ENCODE measurements around the gene ATP2B3.
A peak's percentile ranks its signal among the peaks of the same experiment; 100 is the strongest.
"Not testable (repeated sequence)": the region's sequence is repeated elsewhere in the genome, so short reads cannot be mapped to it uniquely, and the experiment has no call there.

The ATP2B3 gene

GRCh38 chrX:153600032-153600373 is 82.6 kb downstream of the ATP2B3 start:
- DNase-seq (ENCODE audit: low read depth, low spot score) = no peak
- no peak overlapping the region for H3K27ac ChIP-seq (ENCODE audit: low read length)
- no peak overlapping the region; the same call in 1 of the 2 replicates for H3K4me3 ChIP-seq (ENCODE audit: low read length)
- WGBS (ENCODE audit: insufficient coverage, insufficient read length) = no CpG with 5 or more reads among the region's 2 CpGs
- no peaks in the 10 kb centered on the region; the same call in 1 of the 2 replicates for H3K4me1 ChIP-seq (ENCODE audit: control insufficient read depth, insufficient read depth, low read length)
- no peaks in the 10 kb centered on the region for H3K9me3 ChIP-seq (ENCODE audit: control insufficient read depth, insufficient read depth, low read length)
- no peaks in the 10 kb centered on the region for H3K36me3 ChIP-seq (ENCODE audit: control insufficient read depth, insufficient read depth, low read length)
- no peaks in the 10 kb centered on the region; the same call in 1 of the 2 replicates for H3K27me3 ChIP-seq (ENCODE audit: control insufficient read depth, insufficient read depth, low read length)

GRCh38 chrX:153600921-153601320 is 83.5 kb downstream of the ATP2B3 start:
- Histone ChIP-seq H3K36me3 (ENCODE audit: control insufficient read depth, insufficient read depth, low read length) (no peaks in the 10 kb centered on the region), H3K27me3 (ENCODE audit: control insufficient read depth, insufficient read depth, low read length) (no peaks in the 10 kb centered on the region; the same call in 1 of the 2 replicates), H3K27ac (ENCODE audit: low read length) (no peak overlapping the region), H3K4me1 (ENCODE audit: control insufficient read depth, insufficient read depth, low read length) (no peaks in the 10 kb centered on the region; the same call in 1 of the 2 replicates), H3K9me3 (ENCODE audit: control insufficient read depth, insufficient read depth, low read length) (no peaks in the 10 kb centered on the region), H3K4me3 (ENCODE audit: low read length) (no peak overlapping the region)
- WGBS (ENCODE audit: insufficient coverage, insufficient read length) = no CpG with 5 or more reads among the region's 7 CpGs
- DNase-seq (ENCODE audit: low read depth, low spot score) = no peak

GRCh38 chrX:153601511-153602110 is 84.2 kb downstream of the ATP2B3 start:
- WGBS (ENCODE audit: insufficient coverage, insufficient read length) = no CpG with 5 or more reads among the region's 12 CpGs
- Histone ChIP-seq H3K9me3 (ENCODE audit: control insufficient read depth, insufficient read depth, low read length) (no peaks in the 10 kb centered on the region), H3K36me3 (ENCODE audit: control insufficient read depth, insufficient read depth, low read length) (no peaks in the 10 kb centered on the region), H3K27me3 (ENCODE audit: control insufficient read depth, insufficient read depth, low read length) (no peaks in the 10 kb centered on the region; the same call in 1 of the 2 replicates), H3K27ac (ENCODE audit: low read length) (no peak overlapping the region), H3K4me3 (ENCODE audit: low read length) (no peak overlapping the region), H3K4me1 (ENCODE audit: control insufficient read depth, insufficient read depth, low read length) (no peaks in the 10 kb centered on the region)
- no peak for DNase-seq (ENCODE audit: low read depth, low spot score)

- Histone ChIP-seq H3K27me3 (ENCODE audit: control insufficient read depth, insufficient read depth, low read length) (no peaks in the 10 kb centered on the region; the same call in 1 of the 2 replicates), H3K4me3 (ENCODE audit: low read length) (no peak overlapping the region), H3K9me3 (ENCODE audit: control insufficient read depth, insufficient read depth, low read length) (no peaks in the 10 kb centered on the region), H3K36me3 (ENCODE audit: control insufficient read depth, insufficient read depth, low read length) (no peaks in the 10 kb centered on the region), H3K27ac (ENCODE audit: low read length) (no peak overlapping the region), H3K4me1 (ENCODE audit: control insufficient read depth, insufficient read depth, low read length) (no peaks in the 10 kb centered on the region)
- no peak for DNase-seq (ENCODE audit: low read depth, low spot score)
- WGBS (ENCODE audit: insufficient coverage, insufficient read length) = no CpG with 5 or more reads among the region's 3 CpGs
These were observed 85.2 kb downstream of the ATP2B3 start for GRCh38 chrX:153602601-153603000.

GRCh38 chrX:153603131-153603656 is 85.8 kb downstream of the ATP2B3 start:
- no peaks in the 10 kb centered on the region for H3K4me1 ChIP-seq (ENCODE audit: control insufficient read depth, insufficient read depth, low read length)

GRCh38 chrX:153604666-153605380 is 87.4 kb downstream of the ATP2B3 start:
- not testable (repeated sequence) for H3K4me1 ChIP-seq (ENCODE audit: control insufficient read depth, insufficient read depth, low read length); DNase-seq (ENCODE audit: low read depth, low spot score); H3K27ac ChIP-seq (ENCODE audit: low read length); H3K27me3 ChIP-seq (ENCODE audit: control insufficient read depth, insufficient read depth, low read length); H3K36me3 ChIP-seq (ENCODE audit: control insufficient read depth, insufficient read depth, low read length); H3K4me3 ChIP-seq (ENCODE audit: low read length); H3K9me3 ChIP-seq (ENCODE audit: control insufficient read depth, insufficient read depth, low read length)
- WGBS (ENCODE audit: insufficient coverage, insufficient read length) = no CpG with 5 or more reads among the region's 18 CpGs

More at GRCh38 chrX:153603131-153603656, 85.8 kb downstream of the ATP2B3 start:
- no peak overlapping the region for H3K4me3 ChIP-seq (ENCODE audit: low read length)
- no peak for DNase-seq (ENCODE audit: low read depth, low spot score)
- no peaks in the 10 kb centered on the region; the same call in 1 of the 2 replicates for H3K27me3 ChIP-seq (ENCODE audit: control insufficient read depth, insufficient read depth, low read length)
- no CpG with 5 or more reads among the region's 17 CpGs for WGBS (ENCODE audit: insufficient coverage, insufficient read length)
- H3K9me3 ChIP-seq (ENCODE audit: control insufficient read depth, insufficient read depth, low read length) = no peaks in the 10 kb centered on the region
- no peaks in the 10 kb centered on the region for H3K36me3 ChIP-seq (ENCODE audit: control insufficient read depth, insufficient read depth, low read length)
- H3K27ac ChIP-seq (ENCODE audit: low read length) = no peak overlapping the region

GRCh38 chrX:153606503-153606902 is 89.1 kb downstream of the ATP2B3 start:
- WGBS (ENCODE audit: insufficient coverage, insufficient read length) = no CpG with 5 or more reads among the region's 23 CpGs
- Histone ChIP-seq H3K27ac (ENCODE audit: low read length) (no peak overlapping the region), H3K27me3 (ENCODE audit: control insufficient read depth, insufficient read depth, low read length) (no peaks in the 10 kb centered on the region; the same call in 1 of the 2 replicates), H3K36me3 (ENCODE audit: control insufficient read depth, insufficient read depth, low read length) (no peaks in the 10 kb centered on the region), H3K4me3 (ENCODE audit: low read length) (no peak overlapping the region), H3K9me3 (ENCODE audit: control insufficient read depth, insufficient read depth, low read length) (no peaks in the 10 kb centered on the region), H3K4me1 (ENCODE audit: control insufficient read depth, insufficient read depth, low read length) (no peaks in the 10 kb centered on the region)
- DNase-seq (ENCODE audit: low read depth, low spot score) = no peak

- Histone ChIP-seq H3K27ac (ENCODE audit: low read length) (no peak overlapping the region), H3K4me1 (ENCODE audit: control insufficient read depth, insufficient read depth, low read length) (no peaks in the 10 kb centered on the region), H3K36me3 (ENCODE audit: control insufficient read depth, insufficient read depth, low read length) (no peaks in the 10 kb centered on the region), H3K27me3 (ENCODE audit: control insufficient read depth, insufficient read depth, low read length) (no peaks in the 10 kb centered on the region; the same call in 1 of the 2 replicates), H3K9me3 (ENCODE audit: control insufficient read depth, insufficient read depth, low read length) (no peaks in the 10 kb centered on the region), H3K4me3 (ENCODE audit: low read length) (no peak overlapping the region)
- no peak for DNase-seq (ENCODE audit: low read depth, low spot score)
- WGBS (ENCODE audit: insufficient coverage, insufficient read length) = no CpG with 5 or more reads among the region's 2 CpGs
These were observed 90.9 kb downstream of the ATP2B3 start for GRCh38 chrX:153608376-153608775.

- H3K27ac ChIP-seq (ENCODE audit: low read length) = no peak overlapping the region
- no peaks in the 10 kb centered on the region for H3K9me3 ChIP-seq (ENCODE audit: control insufficient read depth, insufficient read depth, low read length)
- no peaks in the 10 kb centered on the region; the same call in 1 of the 2 replicates for H3K27me3 ChIP-seq (ENCODE audit: control insufficient read depth, insufficient read depth, low read length)
- no peaks in the 10 kb centered on the region for H3K36me3 ChIP-seq (ENCODE audit: control insufficient read depth, insufficient read depth, low read length)
- no peak overlapping the region for H3K4me3 ChIP-seq (ENCODE audit: low read length)
- no CpG with 5 or more reads among the region's 4 CpGs for WGBS (ENCODE audit: insufficient coverage, insufficient read length)
- H3K4me1 ChIP-seq (ENCODE audit: control insufficient read depth, insufficient read depth, low read length) = no peaks in the 10 kb centered on the region
- DNase-seq (ENCODE audit: low read depth, low spot score) = no peak
These were observed 91.4 kb downstream of the ATP2B3 start for GRCh38 chrX:153608806-153609205.

GRCh38 chrX:153609917-153610835 is 92.7 kb downstream of the ATP2B3 start:
- Histone ChIP-seq H3K4me1 (ENCODE audit: control insufficient read depth, insufficient read depth, low read length) (no peaks in the 10 kb centered on the region), H3K27ac (ENCODE audit: low read length) (no peak overlapping the region), H3K27me3 (ENCODE audit: control insufficient read depth, insufficient read depth, low read length) (no peaks in the 10 kb centered on the region; the same call in 1 of the 2 replicates), H3K4me3 (ENCODE audit: low read length) (peak overlapping the region; percentile 0; the same call in 1 of the 2 replicates), H3K36me3 (ENCODE audit: control insufficient read depth, insufficient read depth, low read length) (no peaks in the 10 kb centered on the region), H3K9me3 (ENCODE audit: control insufficient read depth, insufficient read depth, low read length) (no peaks in the 10 kb centered on the region)
- peak; percentile 52 for DNase-seq (ENCODE audit: low read depth, low spot score)
- no CpG with 5 or more reads among the region's 63 CpGs for WGBS (ENCODE audit: insufficient coverage, insufficient read length)
